Left lung (tissue), 10 donors: ENCODE results near the gene OR10A2. TPM values are rescaled to one million over a fixed set of nuclear protein-coding genes. Genes with fewer than 3 reads are reported as not detected.

ENCODE experiments used
- ATAC-seq: fragments of 200-7000 bp; cut with Tn5 transposase; one replicate; pipeline ENCODE4 v1.9.1; 2020; ENCODE audit warnings: moderate library complexity
- DNase-seq, 4 donors: peaks; one replicate each; pipeline ENCODE4 v3.0.0-alpha.2; 2013 to 2020
- H3K27ac ChIP-seq, 2 donors: fragments of 200-600 bp; sonication (generic) in 1 of 2; one replicate each; pipeline versions ENCODE4 v1.5.0 to v1.8.0; 2020 to 2021
- H3K27me3 ChIP-seq, 2 donors: fragments of 200-600 bp; sonication (generic) in 1 of 2; one replicate each; pipeline versions ENCODE4 v1.5.0 to v1.8.0; 2020 to 2021
- H3K36me3 ChIP-seq, 2 donors: fragments of 200-600 bp; sonication (generic) in 1 of 2; one replicate each; pipeline versions ENCODE4 v1.5.0 to v1.8.0; 2020 to 2021
- H3K4me1 ChIP-seq, 2 donors: fragments of 200-600 bp; one replicate each; pipeline ENCODE4 v1.8.0; 2021
- H3K4me3 ChIP-seq, 2 donors: fragments of 200-600 bp; sonication (generic) in 1 of 2; one replicate each; pipeline versions ENCODE4 v1.5.0 to v1.8.0; 2020 to 2021; ENCODE audit warnings: mild to moderate bottlenecking in 1 of 2
- H3K9me3 ChIP-seq, 2 donors: fragments of 200-600 bp; sonication (generic) in 1 of 2; one replicate each; pipeline versions ENCODE4 v1.5.0 to v1.8.0; 2020 to 2021
- CTCF ChIP-seq, 2 donors: fragments of 200-600 bp; sonication (generic) in 1 of 2; IDR thresholded peaks; one replicate each; pipeline versions ENCODE4 v1.5.0 to v1.8.0; 2021; ENCODE audit warnings: antibody characterized with exemption in 2 of 2
- intact Hi-C, 2 donors: fragments of 100-400 bp; cut with DNase I; formaldehyde crosslinking; loops; one replicate each; pipeline versions ENCODE4 v1.11.2 to v1.14.2; 2022
- polyA plus RNA-seq, 6 donors: library from polyadenylated mRNA; unstranded; fragments of 120-200 nt; gene quantifications; one replicate each; pipeline ENCODE4 v1.2.1, GENCODE V29; 2013; ENCODE audit not compliant: insufficient read length in 6 of 6
- total RNA-seq, 2 donors: library from RNA; stranded (reverse); fragmentation: NEBNext Ultra II Directional; extraction: Animal tissue kit (Norgen Biotek cat#: 25700); gene quantifications; one replicate each; pipeline ENCODE4 v1.2.1, GENCODE V29; 2021
- donor health status: DM: no; HTN: yes; CAD: no.
- donor health status: DM: no; HTN: no; CAD: no.

Gene OR10A2
- total and polyA plus RNA-seq, 8 donors = 0.04 to 0.06 TPM; not detected in 6

GRCh38 chr11:6856871-6857270 lies 6.0 kb upstream of the OR10A2 start:
- ATAC-seq = no peak
- no peaks in the 10 kb centered on the region for H3K27me3 ChIP-seq
- no peak overlapping the region for H3K27ac ChIP-seq
- H3K9me3 ChIP-seq = peaks cover 5 to 23% of the 10 kb centered on the region in 2 donors
- TF ChIP-seq CTCF (IDR thresholded peaks at IDR 0.05) = no peak
- intact Hi-C loops = no loop called here
- H3K4me1 ChIP-seq = no peaks in the 10 kb centered on the region
- no peak for DNase-seq
- H3K4me3 ChIP-seq = no peak overlapping the region
- H3K36me3 ChIP-seq = no peaks in the 10 kb centered on the region

- H3K36me3 ChIP-seq = no peaks in the 10 kb centered on the region
- intact Hi-C loops = no loop called here
- DNase-seq = no peak
- no peaks in the 10 kb centered on the region for H3K27me3 ChIP-seq
- no peak for TF ChIP-seq CTCF (IDR thresholded peaks at IDR 0.05)
- H3K4me1 ChIP-seq = no peaks in the 10 kb centered on the region
- H3K27ac ChIP-seq = no peak overlapping the region
- H3K9me3 ChIP-seq = no peaks in the 10 kb centered on the region
- no peak overlapping the region for H3K4me3 ChIP-seq
- no peak for ATAC-seq
Measured at GRCh38 chr11:6864438-6864837, 1.6 kb downstream of the OR10A2 start.

- H3K27me3 ChIP-seq = no peaks in the 10 kb centered on the region
- H3K27ac ChIP-seq = no peak overlapping the region
- no peak overlapping the region for H3K4me3 ChIP-seq
- no peaks in the 10 kb centered on the region for H3K4me1 ChIP-seq
- intact Hi-C loops = no loop called here
- DNase-seq (no peak), ATAC-seq (no peak)
- no peaks in the 10 kb centered on the region for H3K9me3 ChIP-seq
- H3K36me3 ChIP-seq = no peaks in the 10 kb centered on the region
- no peak for TF ChIP-seq CTCF (IDR thresholded peaks at IDR 0.05)
Measured at GRCh38 chr11:6871278-6871677, 8.4 kb downstream of the OR10A2 start.

- intact Hi-C loops = no loop called here
- no peak overlapping the region for H3K4me3 ChIP-seq
- DNase-seq (no peak), ATAC-seq (no peak)
- H3K27ac ChIP-seq = no peak overlapping the region
- H3K27me3 ChIP-seq = no peaks in the 10 kb centered on the region
- no peaks in the 10 kb centered on the region for H3K36me3 ChIP-seq
- peaks cover 0 to 2% of the 10 kb centered on the region in 2 donors for H3K9me3 ChIP-seq
- no peak for TF ChIP-seq CTCF (IDR thresholded peaks at IDR 0.05)
- H3K4me1 ChIP-seq = no peaks in the 10 kb centered on the region
Measured at GRCh38 chr11:6875761-6876160, 12.9 kb downstream of the OR10A2 start.

- no peak for TF ChIP-seq CTCF (IDR thresholded peaks at IDR 0.05)
- Histone ChIP-seq H3K9me3 (peaks cover 0 to 2% of the 10 kb centered on the region in 2 donors), H3K4me3 (no peak within 1 kb of the TSS), H3K27me3 (no peaks in the 10 kb centered on the region), H3K27ac (no peak within 1 kb of the TSS), H3K4me1 (no peaks in the 10 kb centered on the region), H3K36me3 (no peaks in the 10 kb centered on the region)
- ATAC-seq = no peak
- intact Hi-C loops = no loop called here
- no peak for DNase-seq
Measured at GRCh38 chr11:6876325-6876724, 13.5 kb downstream of the OR10A2 start, which contains the start of gene OR10A4. TSS of gene OR10A4 (plus strand) at chr11:6876625. CDS start at chr11:6876648, 23 bp downstream.
